SH-SY5Y (cell line): ENCODE measurements around the gene RUFY4.

Experiments used
- GATA2 ChIP-seq: IDR thresholded peaks from 2 replicates; pipeline ENCODE4 v1.6.1; 2011; ENCODE audit warnings: mild to moderate bottlenecking, low read depth, low read length
- GATA3 ChIP-seq: IDR thresholded peaks from 2 replicates; pipeline ENCODE4 v1.6.1; 2011; ENCODE audit warnings: low read depth, mild to moderate bottlenecking, low read length, moderate library complexity

DNA sequence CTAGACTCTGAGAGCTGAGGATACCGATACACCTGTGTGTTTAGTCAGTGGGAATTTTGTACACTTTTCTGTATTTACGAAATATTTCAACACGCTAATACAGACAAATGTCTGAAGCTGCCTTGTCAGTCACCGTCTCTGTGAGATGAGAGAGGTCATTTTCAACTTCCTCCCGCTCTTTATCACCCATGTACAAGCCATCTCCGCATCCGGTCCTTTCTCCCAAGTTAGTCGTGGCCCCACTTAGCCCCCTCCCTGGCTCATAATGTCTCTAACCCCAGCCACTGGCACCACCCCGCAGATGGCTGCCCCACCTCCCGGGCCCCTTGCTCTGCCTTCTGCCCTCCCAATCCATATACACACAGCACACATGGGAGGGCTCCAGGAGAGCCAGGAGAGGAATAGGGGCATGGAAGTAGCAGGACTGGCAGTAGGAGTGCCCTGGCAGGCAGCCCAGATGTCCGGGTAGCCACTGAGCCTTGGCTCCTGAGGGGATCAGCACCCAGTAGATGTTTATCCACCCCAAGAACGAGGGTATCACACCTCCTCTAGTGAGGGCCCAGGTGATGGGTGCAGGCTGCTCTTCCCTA is 2.0 kb upstream of the RUFY4 start:
- no peak for TF ChIP-seq GATA2
- TF ChIP-seq GATA3 = no peak
